HCT116 (cell line): ENCODE results near the gene BMP2K.
A peak's percentile ranks its signal among the peaks of the same experiment; 100 is the strongest.

Source experiments
- EGR1 ChIP-seq: IDR thresholded peaks from 2 replicates; pipeline ENCODE4 v1.6.1; 2012; ENCODE audit warnings: low read depth
- ELF1 ChIP-seq: IDR thresholded peaks from 2 replicates; pipeline ENCODE4 v1.6.1; 2012; ENCODE audit warnings: low read depth, borderline replicate concordance
- EZH2phosphoT487 ChIP-seq: fragments of 200-600 bp; IDR thresholded peaks from 2 replicates; pipeline ENCODE4 v1.6.1; 2018; ENCODE audit warnings: antibody characterized with exemption, borderline replicate concordance
- POLR2A ChIP-seq: IDR thresholded peaks from 2 replicates; pipeline ENCODE4 v1.7.0; 2011; ENCODE audit warnings: borderline replicate concordance; ENCODE audit not compliant: insufficient read depth, insufficient read length; ENCODE audit errors: extremely low read depth
- SP1 ChIP-seq: IDR thresholded peaks from 2 replicates; pipeline ENCODE4 v1.6.1; 2012; ENCODE audit warnings: low read depth
- YY1 ChIP-seq: IDR thresholded peaks from 2 replicates; pipeline ENCODE4 v1.6.1; 2011; ENCODE audit warnings: low read length, low read depth, moderate library complexity, mild to moderate bottlenecking; ENCODE audit not compliant: insufficient replicate concordance; ENCODE audit errors: extremely low read depth
- ZNF274 ChIP-seq: fragments of 200-500 bp; sonication (Bioruptor generic); IDR thresholded peaks from 2 replicates; pipeline ENCODE4 v1.6.1; 2014; ENCODE audit warnings: mild to moderate bottlenecking, low read depth, low read length, inconsistent platforms
- TF ChIP-seq, protein P1 (sequence below), 3 experiments: fragments of 200-600 bp in 1 of 3; sonication (generic) in 1 of 3; IDR thresholded peaks in 2 of 3; conservative IDR thresholded peaks in 1 of 3; 2 replicates each; pipeline ENCODE4 v1.5.1; 2012 to 2017; ENCODE audit warnings: low read depth in 2 of 3, low read length in 2 of 3, antibody characterized with exemption in 1 of 3, borderline replicate concordance in 1 of 3, control low read depth in 1 of 3, mild to moderate bottlenecking in 1 of 3, mixed read lengths in 1 of 3, mixed run types in 1 of 3, moderate library complexity in 1 of 3; ENCODE audit not compliant: insufficient read depth in 1 of 3

GRCh38 chr4:78938868-78939666 is 162.9 kb downstream of the BMP2K start, which contains the start of gene PAQR3:
- TF ChIP-seq POLR2A (peak; percentile 91), EGR1 (no peak), ELF1 (no peak), ZNF274 (no peak), YY1 (peak; percentile 40), EZH2phosphoT487 (no peak), SP1 (no peak)
- TF ChIP-seq, protein P1, sequence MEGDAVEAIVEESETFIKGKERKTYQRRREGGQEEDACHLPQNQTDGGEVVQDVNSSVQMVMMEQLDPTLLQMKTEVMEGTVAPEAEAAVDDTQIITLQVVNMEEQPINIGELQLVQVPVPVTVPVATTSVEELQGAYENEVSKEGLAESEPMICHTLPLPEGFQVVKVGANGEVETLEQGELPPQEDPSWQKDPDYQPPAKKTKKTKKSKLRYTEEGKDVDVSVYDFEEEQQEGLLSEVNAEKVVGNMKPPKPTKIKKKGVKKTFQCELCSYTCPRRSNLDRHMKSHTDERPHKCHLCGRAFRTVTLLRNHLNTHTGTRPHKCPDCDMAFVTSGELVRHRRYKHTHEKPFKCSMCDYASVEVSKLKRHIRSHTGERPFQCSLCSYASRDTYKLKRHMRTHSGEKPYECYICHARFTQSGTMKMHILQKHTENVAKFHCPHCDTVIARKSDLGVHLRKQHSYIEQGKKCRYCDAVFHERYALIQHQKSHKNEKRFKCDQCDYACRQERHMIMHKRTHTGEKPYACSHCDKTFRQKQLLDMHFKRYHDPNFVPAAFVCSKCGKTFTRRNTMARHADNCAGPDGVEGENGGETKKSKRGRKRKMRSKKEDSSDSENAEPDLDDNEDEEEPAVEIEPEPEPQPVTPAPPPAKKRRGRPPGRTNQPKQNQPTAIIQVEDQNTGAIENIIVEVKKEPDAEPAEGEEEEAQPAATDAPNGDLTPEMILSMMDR (IDR thresholded peaks at IDR 0.05 in 2 of 3, conservative IDR thresholded peaks at IDR 0.05 in 1 of 3; ENCODE audit: borderline replicate concordance in 1 of 3, insufficient read depth in 1 of 3, low read depth in 2 of 3, low read length in 2 of 3): no peak
